ENCODE results near the gene ELF3.

ELF3 gene

GRCh38 chr1:202005958-202006357 is 4.4 kb upstream of the ELF3 start:
- Histone ChIP-seq H3K36me3 (ENCODE audit: insufficient read depth, low read length) (no peaks in the 10 kb centered on the region), H4K20me1 (ENCODE audit: insufficient read depth, low read length) (no peaks in the 10 kb centered on the region), H3K4me2 (ENCODE audit: low read length) (no peak overlapping the region), H3K9me2 (ENCODE audit: low read depth, low read length) (no peaks in the 10 kb centered on the region), H3K27me3 (ENCODE audit: insufficient read depth, low read length) (no peaks in the 10 kb centered on the region), H3K9me3 (ENCODE audit: low read length) (no peaks in the 10 kb centered on the region), H3F3A (ENCODE audit: insufficient read depth, low read length) (no peaks in the 10 kb centered on the region), H3K9ac (ENCODE audit: low read length) (no peak overlapping the region), H2AFZ (ENCODE audit: low read length) (no peak overlapping the region), H3K27ac (ENCODE audit: low read depth, low read length, poor library complexity, severe bottlenecking) (no peak overlapping the region), H3K79me2 (ENCODE audit: insufficient read depth, low read length) (no peaks in the 10 kb centered on the region), H3K4me1 (ENCODE audit: insufficient read depth, low read length, severe bottlenecking) (peaks cover 11% of the 10 kb centered on the region), H3K4me3 (ENCODE audit: low read depth, low read length, poor library complexity, severe bottlenecking) (no peak overlapping the region)
- TF ChIP-seq EZH2 (IDR thresholded peaks at IDR 0.05; ENCODE audit: borderline replicate concordance, low read length), result no peak
- TF ChIP-seq CTCF (IDR thresholded peaks at IDR 0.05; ENCODE audit: low read length), result peak; percentile 29; the same call in 1 of the 2 replicates

- no peak overlapping the region for H3K9ac ChIP-seq (ENCODE audit: low read length)
- no peaks in the 10 kb centered on the region for H4K20me1 ChIP-seq (ENCODE audit: insufficient read depth, low read length)
- no peaks in the 10 kb centered on the region for H3F3A ChIP-seq (ENCODE audit: insufficient read depth, low read length)
- H3K36me3 ChIP-seq (ENCODE audit: insufficient read depth, low read length), result no peaks in the 10 kb centered on the region
- no peaks in the 10 kb centered on the region for H3K79me2 ChIP-seq (ENCODE audit: insufficient read depth, low read length)
- H3K4me2 ChIP-seq (ENCODE audit: low read length), result no peak overlapping the region
- no peaks in the 10 kb centered on the region for H3K9me3 ChIP-seq (ENCODE audit: low read length)
- H2AFZ ChIP-seq (ENCODE audit: low read length), result no peak overlapping the region
- H3K27me3 ChIP-seq (ENCODE audit: insufficient read depth, low read length), result no peaks in the 10 kb centered on the region
- no peak overlapping the region for H3K4me3 ChIP-seq (ENCODE audit: low read depth, low read length, poor library complexity, severe bottlenecking)
- H3K27ac ChIP-seq (ENCODE audit: low read depth, low read length, poor library complexity, severe bottlenecking), result no peak overlapping the region
- H3K9me2 ChIP-seq (ENCODE audit: low read depth, low read length), result no peaks in the 10 kb centered on the region
- no peak for TF ChIP-seq CTCF (IDR thresholded peaks at IDR 0.05; ENCODE audit: low read length)
- no peak for TF ChIP-seq EZH2 (IDR thresholded peaks at IDR 0.05; ENCODE audit: borderline replicate concordance, low read length)
- peaks cover 11% of the 10 kb centered on the region for H3K4me1 ChIP-seq (ENCODE audit: insufficient read depth, low read length, severe bottlenecking)
Observed at GRCh38 chr1:202007304-202007703, 3.1 kb upstream of the ELF3 start.

GRCh38 chr1:202007805-202008489 is 2.4 kb upstream of the ELF3 start:
- TF ChIP-seq EZH2 (IDR thresholded peaks at IDR 0.05; ENCODE audit: borderline replicate concordance, low read length) (no peak), CTCF (IDR thresholded peaks at IDR 0.05; ENCODE audit: low read length) (no peak)
- Histone ChIP-seq H3K27ac (ENCODE audit: low read depth, low read length, poor library complexity, severe bottlenecking) (no peak overlapping the region), H3K79me2 (ENCODE audit: insufficient read depth, low read length) (no peaks in the 10 kb centered on the region), H4K20me1 (ENCODE audit: insufficient read depth, low read length) (no peaks in the 10 kb centered on the region), H3K4me1 (ENCODE audit: insufficient read depth, low read length, severe bottlenecking) (peaks cover 11% of the 10 kb centered on the region), H3F3A (ENCODE audit: insufficient read depth, low read length) (no peaks in the 10 kb centered on the region), H2AFZ (ENCODE audit: low read length) (no peak overlapping the region), H3K9ac (ENCODE audit: low read length) (no peak overlapping the region), H3K36me3 (ENCODE audit: insufficient read depth, low read length) (no peaks in the 10 kb centered on the region), H3K4me3 (ENCODE audit: low read depth, low read length, poor library complexity, severe bottlenecking) (no peak overlapping the region), H3K9me3 (ENCODE audit: low read length) (no peaks in the 10 kb centered on the region), H3K9me2 (ENCODE audit: low read depth, low read length) (no peaks in the 10 kb centered on the region), H3K27me3 (ENCODE audit: insufficient read depth, low read length) (no peaks in the 10 kb centered on the region), H3K4me2 (ENCODE audit: low read length) (no peak overlapping the region)
